ENCODE results near the gene OTUD5. TPM values are rescaled to one million over a fixed set of nuclear protein-coding genes. Genes with fewer than 3 reads are reported as not detected.

The OTUD5 gene
- total and polyA plus RNA-seq, 3 donors from 2014 or later, result 36.2 to 77.1 (median 74.3) TPM

DNA sequence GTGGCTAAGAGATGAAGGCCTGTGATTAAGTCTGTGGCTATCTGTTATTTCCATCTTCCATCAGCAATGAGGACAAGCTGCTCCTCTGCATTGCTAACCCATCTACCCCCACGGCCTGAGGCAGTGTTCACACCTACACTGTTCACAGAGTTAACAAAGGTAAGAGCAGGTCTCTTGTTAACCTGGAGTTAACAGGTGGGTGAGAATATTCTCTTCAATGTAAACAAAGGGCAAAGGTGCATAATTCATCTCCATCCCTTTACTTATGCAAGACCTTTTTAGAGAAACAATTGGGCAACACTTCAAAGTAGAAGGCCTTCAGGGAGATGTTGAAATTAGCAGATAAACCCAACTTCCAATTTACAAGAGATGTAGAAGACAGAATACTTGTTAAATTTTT lies 48.8 kb downstream of the OTUD5 start:
- DNase-seq, result no peak
- no peaks in the 10 kb centered on the region for H3K27me3 ChIP-seq
- H3K36me3 ChIP-seq (ENCODE audit: low read depth, missing control alignments), result no peaks in the 10 kb centered on the region
- WGBS, 2 donors, result 69 to 86% methylated on average over 1 of the region's 1 CpG
- no peak overlapping the region for H3K27ac ChIP-seq
- H3K9me3 ChIP-seq, result no peaks in the 10 kb centered on the region
- intact Hi-C loops (cut with DNase I; ENCODE audit: low total_unique reads), result no loop called here
- no peak overlapping the region for H3K4me3 ChIP-seq
- TF ChIP-seq POLR2A (IDR thresholded peaks at IDR 0.05), result no peak
- TF ChIP-seq, protein P1, sequence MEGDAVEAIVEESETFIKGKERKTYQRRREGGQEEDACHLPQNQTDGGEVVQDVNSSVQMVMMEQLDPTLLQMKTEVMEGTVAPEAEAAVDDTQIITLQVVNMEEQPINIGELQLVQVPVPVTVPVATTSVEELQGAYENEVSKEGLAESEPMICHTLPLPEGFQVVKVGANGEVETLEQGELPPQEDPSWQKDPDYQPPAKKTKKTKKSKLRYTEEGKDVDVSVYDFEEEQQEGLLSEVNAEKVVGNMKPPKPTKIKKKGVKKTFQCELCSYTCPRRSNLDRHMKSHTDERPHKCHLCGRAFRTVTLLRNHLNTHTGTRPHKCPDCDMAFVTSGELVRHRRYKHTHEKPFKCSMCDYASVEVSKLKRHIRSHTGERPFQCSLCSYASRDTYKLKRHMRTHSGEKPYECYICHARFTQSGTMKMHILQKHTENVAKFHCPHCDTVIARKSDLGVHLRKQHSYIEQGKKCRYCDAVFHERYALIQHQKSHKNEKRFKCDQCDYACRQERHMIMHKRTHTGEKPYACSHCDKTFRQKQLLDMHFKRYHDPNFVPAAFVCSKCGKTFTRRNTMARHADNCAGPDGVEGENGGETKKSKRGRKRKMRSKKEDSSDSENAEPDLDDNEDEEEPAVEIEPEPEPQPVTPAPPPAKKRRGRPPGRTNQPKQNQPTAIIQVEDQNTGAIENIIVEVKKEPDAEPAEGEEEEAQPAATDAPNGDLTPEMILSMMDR (IDR thresholded peaks at IDR 0.05), result no peak
- no peaks in the 10 kb centered on the region for H3K4me1 ChIP-seq

DNA sequence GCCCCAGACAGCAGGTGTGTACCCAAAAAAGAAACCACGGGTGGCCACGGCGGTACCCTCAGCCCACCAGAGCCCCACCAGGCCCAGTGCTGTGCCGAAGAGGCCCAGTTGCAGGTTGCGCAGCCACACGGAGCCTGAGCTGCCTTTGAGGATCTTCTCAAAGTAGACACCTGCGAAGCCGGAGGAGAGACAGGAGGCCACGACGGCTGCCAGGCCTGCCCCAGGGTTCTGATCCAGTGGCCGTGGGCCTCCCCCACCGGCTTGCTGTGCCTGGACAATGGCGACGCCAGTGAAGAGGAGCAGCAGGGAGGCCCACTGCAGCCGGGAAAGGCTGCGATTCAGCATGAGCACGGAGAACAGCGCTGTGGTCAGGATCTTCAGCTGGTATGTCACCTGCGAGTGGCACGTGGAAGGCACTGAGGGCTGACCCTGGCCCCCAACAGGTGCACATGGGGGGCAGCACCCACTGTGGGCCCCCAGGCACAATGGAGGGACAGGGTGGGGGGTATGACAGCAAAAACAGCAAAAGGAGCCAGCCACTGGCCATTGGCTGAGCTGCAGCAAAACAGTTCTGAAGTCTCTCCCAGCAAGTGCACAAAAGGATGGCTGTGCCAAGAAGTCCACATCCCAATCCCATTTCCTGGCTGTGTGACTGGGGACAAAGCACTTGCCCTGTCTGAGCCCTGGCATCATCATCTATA lies 52.2 kb downstream of the OTUD5 start:
- TF ChIP-seq POLR2A (IDR thresholded peaks at IDR 0.05), result no peak
- TF ChIP-seq, protein P1 (IDR thresholded peaks at IDR 0.05), result no peak
- H3K27ac ChIP-seq, result no peak overlapping the region
- H3K4me1 ChIP-seq, result no peaks in the 10 kb centered on the region
- H3K27me3 ChIP-seq, result no peaks in the 10 kb centered on the region
- no peaks in the 10 kb centered on the region for H3K36me3 ChIP-seq (ENCODE audit: low read depth, missing control alignments)
- intact Hi-C loops (cut with DNase I; ENCODE audit: low total_unique reads), result no loop called here
- WGBS, 2 donors, result 90% methylated on average over 11 of the region's 20 CpGs; no CpG with 5 or more reads in 1 of the 2 donors
- DNase-seq, result no peak
- no peaks in the 10 kb centered on the region for H3K9me3 ChIP-seq
- no peak overlapping the region for H3K4me3 ChIP-seq

DNA sequence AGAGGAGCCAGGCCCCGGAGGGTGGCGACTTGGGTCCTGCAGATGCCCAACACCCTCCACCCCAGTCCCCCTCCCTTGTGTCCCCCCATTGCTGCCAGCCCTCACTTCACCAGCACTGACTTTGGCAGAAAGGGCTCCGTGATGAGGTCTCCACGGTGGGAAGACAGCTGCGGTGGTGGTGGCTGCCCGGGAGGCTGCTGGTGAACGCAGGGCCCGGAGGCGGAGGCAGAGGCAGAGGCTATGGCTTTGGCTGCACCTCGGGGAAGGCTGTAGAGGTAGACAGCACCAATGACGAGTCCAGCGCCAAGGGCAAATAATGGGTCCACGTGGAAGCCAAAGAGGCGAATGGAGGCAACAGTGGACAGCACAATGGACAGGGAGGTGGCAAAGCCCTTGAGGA lies 52.8 kb downstream of the OTUD5 start:
- no peak for DNase-seq
- no peak for TF ChIP-seq POLR2A (IDR thresholded peaks at IDR 0.05)
- TF ChIP-seq, protein P1 (IDR thresholded peaks at IDR 0.05), result no peak
- intact Hi-C loops (cut with DNase I; ENCODE audit: low total_unique reads), result no loop called here
- Histone ChIP-seq H3K36me3 (ENCODE audit: low read depth, missing control alignments) (no peaks in the 10 kb centered on the region), H3K9me3 (no peaks in the 10 kb centered on the region), H3K27ac (no peak overlapping the region), H3K4me3 (no peak overlapping the region), H3K4me1 (no peaks in the 10 kb centered on the region), H3K27me3 (no peaks in the 10 kb centered on the region)
- 89% methylated on average over 14 of the region's 14 CpGs; no CpG with 5 or more reads in 1 of the 2 donors for WGBS, 2 donors

DNA sequence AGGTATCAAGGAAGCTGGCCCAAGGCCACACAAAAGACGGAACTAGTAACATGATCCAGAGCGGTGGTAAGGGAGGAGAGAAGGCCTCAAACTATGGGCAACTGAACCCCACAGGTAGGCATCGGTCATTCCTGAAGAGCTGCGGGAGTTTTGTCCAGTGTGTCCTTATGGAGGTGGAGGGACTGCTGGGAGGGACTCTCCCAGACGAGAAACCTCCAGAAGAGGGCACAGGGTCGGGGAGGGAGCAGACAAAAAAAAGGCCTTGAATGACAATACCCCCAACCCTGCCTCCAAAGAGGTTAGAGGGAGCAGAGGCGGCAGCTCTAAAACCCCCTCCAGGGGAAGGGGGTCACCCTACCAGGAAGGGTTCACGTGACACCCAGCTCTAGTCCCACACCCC lies 53.2 kb downstream of the OTUD5 start:
- WGBS, 2 donors, result 73 to 86% methylated on average over 5 to 8 of the region's 8 CpGs
- no peak for DNase-seq
- Histone ChIP-seq H3K4me3 (no peak overlapping the region), H3K36me3 (ENCODE audit: low read depth, missing control alignments) (no peaks in the 10 kb centered on the region), H3K27me3 (no peaks in the 10 kb centered on the region), H3K27ac (no peak overlapping the region), H3K9me3 (no peaks in the 10 kb centered on the region), H3K4me1 (no peaks in the 10 kb centered on the region)
- TF ChIP-seq, protein P1 (IDR thresholded peaks at IDR 0.05), result no peak
- no peak for TF ChIP-seq POLR2A (IDR thresholded peaks at IDR 0.05)
- intact Hi-C loops (cut with DNase I; ENCODE audit: low total_unique reads), result no loop called here

DNA sequence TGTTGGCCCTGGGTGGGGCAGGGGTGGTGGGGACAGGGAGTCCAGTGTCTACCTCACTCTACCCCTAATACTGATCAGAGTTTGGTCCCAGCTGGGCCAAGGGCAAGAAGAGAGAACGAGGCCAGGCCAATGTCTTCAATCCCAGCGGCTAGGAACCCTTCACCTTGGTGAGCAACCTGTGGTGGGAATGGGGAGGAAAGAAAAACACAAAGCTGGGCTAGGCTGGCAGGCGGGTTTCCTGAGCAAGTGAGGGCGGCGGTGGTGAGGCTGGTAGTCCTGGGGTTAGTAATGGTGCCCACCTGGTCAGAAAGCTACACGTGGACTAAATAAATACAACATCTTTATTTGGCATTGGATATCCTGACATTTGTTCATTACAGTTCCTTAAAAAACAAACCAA lies 54.1 kb downstream of the OTUD5 start:
- 84 to 91% methylated on average over 4 to 6 of the region's 6 CpGs for WGBS, 2 donors
- DNase-seq, result no peak
- no peaks in the 10 kb centered on the region for H3K9me3 ChIP-seq
- H3K27ac ChIP-seq, result no peak overlapping the region
- intact Hi-C loops (cut with DNase I; ENCODE audit: low total_unique reads), result no loop called here
- H3K4me3 ChIP-seq, result no peak overlapping the region
- TF ChIP-seq, protein P1 (IDR thresholded peaks at IDR 0.05), result no peak
- TF ChIP-seq POLR2A (IDR thresholded peaks at IDR 0.05), result no peak
- H3K4me1 ChIP-seq, result no peaks in the 10 kb centered on the region
- no peaks in the 10 kb centered on the region for H3K36me3 ChIP-seq (ENCODE audit: low read depth, missing control alignments)
- H3K27me3 ChIP-seq, result no peaks in the 10 kb centered on the region

Data from testis (tissue), 3 donors.